GM13976 (cell line): ENCODE measurements around the gene WDFY1.

Experiments
- DNase-seq: peaks from one replicate; pipeline ENCODE4 v3.0.0; 2012; ENCODE audit warnings: low spot score
- in situ Hi-C: fragments of 300-500 bp; cut with MboI; formaldehyde crosslinking; loops from one replicate; pipeline ENCODE4 v1.12.0; 2022; ENCODE audit warnings: low sequenced_read_pairs, mixed read lengths, inconsistent platforms; ENCODE audit not compliant: unreplicated experiment
- TF ChIP-seq, protein P1 (sequence below): IDR thresholded peaks from 2 replicates; pipeline ENCODE4 v1.5.1; 2012; ENCODE audit warnings: borderline replicate concordance, mild to moderate bottlenecking; ENCODE audit not compliant: insufficient read depth; ENCODE audit errors: extremely low read depth, missing control alignments, control extremely low read depth

Gene WDFY1

DNA sequence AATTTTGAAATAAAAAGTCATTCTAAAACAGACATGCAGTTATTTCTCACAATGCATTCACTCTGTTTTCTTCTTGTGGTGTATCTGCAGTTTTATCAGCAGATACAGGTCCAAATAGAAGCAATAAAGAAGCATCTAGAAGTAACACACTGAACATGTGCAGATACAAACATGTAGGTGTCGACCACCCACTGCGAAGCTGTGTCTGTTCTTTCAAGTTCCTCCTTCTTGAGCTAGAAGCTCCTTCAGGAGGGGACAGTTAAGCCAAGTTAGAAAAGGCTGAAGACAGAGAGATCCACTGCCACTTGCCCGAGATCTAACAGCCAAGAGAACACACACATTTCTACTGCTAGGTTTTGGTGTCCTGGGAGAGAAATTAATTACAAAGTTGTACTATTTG lies 30.1 kb downstream of the WDFY1 start:
- in situ Hi-C loops: no loop called here
- DNase-seq: no peak
- TF ChIP-seq, protein P1, sequence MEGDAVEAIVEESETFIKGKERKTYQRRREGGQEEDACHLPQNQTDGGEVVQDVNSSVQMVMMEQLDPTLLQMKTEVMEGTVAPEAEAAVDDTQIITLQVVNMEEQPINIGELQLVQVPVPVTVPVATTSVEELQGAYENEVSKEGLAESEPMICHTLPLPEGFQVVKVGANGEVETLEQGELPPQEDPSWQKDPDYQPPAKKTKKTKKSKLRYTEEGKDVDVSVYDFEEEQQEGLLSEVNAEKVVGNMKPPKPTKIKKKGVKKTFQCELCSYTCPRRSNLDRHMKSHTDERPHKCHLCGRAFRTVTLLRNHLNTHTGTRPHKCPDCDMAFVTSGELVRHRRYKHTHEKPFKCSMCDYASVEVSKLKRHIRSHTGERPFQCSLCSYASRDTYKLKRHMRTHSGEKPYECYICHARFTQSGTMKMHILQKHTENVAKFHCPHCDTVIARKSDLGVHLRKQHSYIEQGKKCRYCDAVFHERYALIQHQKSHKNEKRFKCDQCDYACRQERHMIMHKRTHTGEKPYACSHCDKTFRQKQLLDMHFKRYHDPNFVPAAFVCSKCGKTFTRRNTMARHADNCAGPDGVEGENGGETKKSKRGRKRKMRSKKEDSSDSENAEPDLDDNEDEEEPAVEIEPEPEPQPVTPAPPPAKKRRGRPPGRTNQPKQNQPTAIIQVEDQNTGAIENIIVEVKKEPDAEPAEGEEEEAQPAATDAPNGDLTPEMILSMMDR: no peak

DNA sequence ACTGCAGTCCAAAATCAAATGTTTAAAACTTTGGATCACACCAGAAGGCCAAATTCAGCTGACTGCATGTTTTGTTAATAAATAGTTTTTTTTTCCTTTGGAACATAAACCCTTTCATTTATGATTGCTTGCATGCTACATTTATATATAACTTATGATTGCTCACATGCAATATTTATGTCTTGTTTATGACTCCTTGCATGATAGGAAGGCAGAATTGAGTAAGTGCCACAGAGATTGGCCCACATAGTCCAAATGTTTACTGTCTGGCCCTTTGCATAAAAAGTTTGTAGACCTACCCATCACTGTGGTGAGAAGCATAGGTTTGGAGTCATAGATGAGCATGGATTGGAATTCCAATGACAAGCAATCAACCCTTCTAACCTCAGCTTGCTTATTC lies 30.8 kb downstream of the WDFY1 start:
- in situ Hi-C loops: no loop called here
- TF ChIP-seq, protein P1: no peak
- no peak for DNase-seq

DNA sequence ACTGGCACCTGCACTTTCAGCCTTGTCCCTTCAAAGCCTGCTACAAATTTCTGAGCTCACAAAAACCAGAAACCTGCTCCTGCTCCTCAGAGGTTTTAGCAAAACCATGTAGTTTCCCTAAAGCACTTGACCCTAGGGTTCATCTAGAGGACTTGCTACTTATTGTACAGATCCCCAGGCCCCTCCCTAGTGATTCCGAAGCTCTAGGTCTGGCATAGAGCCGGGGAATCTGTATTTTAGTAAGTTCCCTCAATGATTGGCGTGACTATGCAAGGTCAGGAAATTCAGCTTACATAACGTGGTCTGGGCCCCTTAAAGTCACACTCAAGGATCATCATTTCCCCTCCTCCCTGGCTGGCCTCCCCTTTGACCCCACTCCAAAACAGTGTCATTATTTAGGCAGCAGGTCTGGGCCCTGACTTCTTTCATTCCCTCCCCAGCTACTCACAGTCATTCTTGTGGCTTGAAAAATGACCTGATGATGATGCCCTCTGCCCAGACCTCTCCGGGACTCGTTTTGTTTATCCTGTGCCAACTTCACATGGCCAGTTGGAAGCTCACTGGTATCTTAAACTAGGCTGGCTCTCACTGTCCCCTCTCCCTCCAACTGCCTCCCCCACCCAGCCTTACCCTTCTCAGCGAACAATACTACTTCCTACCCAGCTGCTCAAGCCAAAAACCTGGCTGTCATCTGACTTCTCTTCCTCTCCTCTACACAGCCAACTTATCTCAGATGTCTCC lies 36.0 kb downstream of the WDFY1 start:
- DNase-seq: no peak
- TF ChIP-seq, protein P1: no peak
- in situ Hi-C loops: no loop called here

DNA sequence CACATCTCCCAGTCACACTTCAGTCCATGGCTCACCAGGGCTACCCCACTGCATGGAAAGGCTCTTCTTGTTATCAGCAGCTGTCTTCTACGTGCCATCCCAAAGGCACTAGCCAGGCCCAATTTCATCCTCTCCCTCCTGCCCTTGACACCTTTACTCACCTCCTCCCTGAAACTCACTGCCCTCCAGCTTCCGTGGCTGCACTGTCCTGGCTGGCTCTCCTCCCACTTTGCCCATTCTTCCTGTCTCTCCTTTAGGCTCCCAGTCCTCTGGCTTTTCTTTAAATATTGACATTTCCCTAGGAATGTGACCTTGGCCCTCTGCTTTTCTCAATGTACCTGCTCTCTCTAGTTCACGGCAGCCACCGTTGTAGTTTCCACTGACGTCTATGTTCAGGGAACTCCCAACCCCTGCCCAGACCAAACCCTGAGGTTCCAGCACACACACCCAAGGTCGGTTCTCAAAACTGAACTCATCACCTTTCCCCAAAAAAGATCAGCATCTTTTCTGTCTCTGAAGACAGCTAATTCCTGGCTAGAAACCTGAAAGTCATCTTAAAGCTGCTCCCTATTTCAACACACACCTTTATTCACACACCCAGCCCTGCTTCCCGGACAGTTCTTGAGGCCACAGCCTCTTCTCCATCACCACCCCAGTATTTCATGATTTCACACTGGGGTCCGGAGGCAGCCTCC lies 36.7 kb downstream of the WDFY1 start:
- DNase-seq: no peak
- TF ChIP-seq, protein P1: no peak
- in situ Hi-C loops: no loop called here

DNA sequence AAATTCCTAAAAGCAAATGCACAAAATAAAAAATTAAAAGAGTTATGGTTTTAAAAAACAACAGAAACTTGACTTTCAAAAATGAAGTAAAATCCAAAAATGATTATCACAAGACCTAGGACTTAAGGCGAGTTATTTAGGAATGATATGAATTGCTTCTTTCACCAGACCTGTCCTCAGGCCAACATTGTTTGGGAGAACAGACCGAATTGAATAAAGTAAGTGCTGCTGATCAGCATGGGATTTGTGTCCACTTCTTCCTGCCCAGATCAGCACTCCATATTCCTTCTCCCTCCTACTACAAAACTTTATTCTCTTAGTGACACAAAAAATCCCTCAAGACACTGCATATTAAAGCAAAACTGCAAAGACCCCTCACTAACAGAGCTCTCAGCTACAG lies 39.1 kb downstream of the WDFY1 start:
- in situ Hi-C loops: no loop called here
- TF ChIP-seq, protein P1: no peak
- DNase-seq: no peak

DNA sequence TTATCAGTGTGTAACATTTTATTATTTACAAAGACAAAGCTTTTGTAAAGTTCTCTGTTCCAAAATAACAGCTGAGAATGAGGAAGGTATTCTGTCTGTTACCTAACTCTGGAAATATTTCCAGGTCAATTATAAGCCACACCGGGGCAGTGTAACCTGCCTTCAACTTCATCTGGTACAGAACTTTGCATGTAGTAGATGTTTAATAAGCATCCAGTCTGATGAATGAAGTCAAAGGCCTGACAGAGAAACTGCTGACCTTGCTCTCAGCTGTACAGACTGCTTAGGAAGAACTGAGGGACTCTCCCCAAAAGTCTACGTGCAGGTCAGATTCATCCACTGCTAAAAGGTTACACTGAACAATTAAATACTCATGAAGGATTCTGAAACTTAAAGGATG lies 43.3 kb downstream of the WDFY1 start:
- no peak for DNase-seq
- in situ Hi-C loops: no loop called here
- TF ChIP-seq, protein P1: peak; percentile 11
